ENCODE results near the gene OVOL1. TPM values are rescaled to one million over a fixed set of nuclear protein-coding genes. Genes with fewer than 3 reads are reported as not detected.

OVOL1 gene
- total and polyA plus RNA-seq, 2 donors from 2014 or later = 6.6 to 6.7 TPM

- intact Hi-C loops (cut with DNase I) = no loop called here
- FAIRE-seq = no peak
- TF ChIP-seq CTCF (IDR thresholded peaks at IDR 0.05; ENCODE audit: borderline replicate concordance, extremely low read depth, insufficient read depth) = no peak
Measured at GRCh38 chr11:65742353-65742752, 44.5 kb upstream of the OVOL1 start.

GRCh38 chr11:65743681-65744025, 43.2 kb upstream of the OVOL1 start:
- H3K36me3 ChIP-seq (ENCODE audit: control insufficient read depth in 2 of 3, insufficient read depth in 3 of 3, low read length in 3 of 3) = no peaks in the 10 kb centered on the region
- H3K9ac ChIP-seq (ENCODE audit: low read length in 3 of 3) = no peak overlapping the region
- no peaks in the 10 kb centered on the region for H3K27me3 ChIP-seq (ENCODE audit: control insufficient read depth, insufficient read depth, low read length)
- H3K27ac ChIP-seq (ENCODE audit: low read depth in 2 of 2, low read length in 2 of 2) = no peak overlapping the region
- intact Hi-C loops (cut with DNase I) = no loop called here
- H3K4me1 ChIP-seq (ENCODE audit: control insufficient read depth in 2 of 3, insufficient read depth in 2 of 3, low read depth in 1 of 3, low read length in 3 of 3) = peaks cover 0 to 3% (median 0%) of the 10 kb centered on the region in 3 donors
- no peak for TF ChIP-seq CTCF (IDR thresholded peaks at IDR 0.05; ENCODE audit: borderline replicate concordance, extremely low read depth, insufficient read depth)
- H3K4me3 ChIP-seq (ENCODE audit: low read length in 3 of 3) = no peak overlapping the region
- DNase-seq = no peak
- FAIRE-seq = no peak
- no peaks in the 10 kb centered on the region for H3K9me3 ChIP-seq (ENCODE audit: control insufficient read depth in 2 of 3, insufficient read depth in 1 of 3, low read length in 3 of 3)

More at GRCh38 chr11:65742353-65742752, 44.5 kb upstream of the OVOL1 start:
- no peaks in the 10 kb centered on the region for H3K36me3 ChIP-seq (ENCODE audit: control insufficient read depth in 2 of 3, insufficient read depth in 3 of 3, low read length in 3 of 3)
- H3K27me3 ChIP-seq (ENCODE audit: control insufficient read depth, insufficient read depth, low read length) = no peaks in the 10 kb centered on the region
- H3K9ac ChIP-seq (ENCODE audit: low read length in 3 of 3) = no peak overlapping the region
- H3K4me3 ChIP-seq (ENCODE audit: low read length in 3 of 3) = no peak overlapping the region
- no peaks in the 10 kb centered on the region for H3K9me3 ChIP-seq (ENCODE audit: control insufficient read depth in 2 of 3, insufficient read depth in 1 of 3, low read length in 3 of 3)
- no peak overlapping the region for H3K27ac ChIP-seq (ENCODE audit: low read depth in 2 of 2, low read length in 2 of 2)
- DNase-seq = peak in 1 of 5 donors; percentile 27
- peaks cover 0 to 3% (median 0%) of the 10 kb centered on the region in 3 donors for H3K4me1 ChIP-seq (ENCODE audit: control insufficient read depth in 2 of 3, insufficient read depth in 2 of 3, low read depth in 1 of 3, low read length in 3 of 3)

GRCh38 chr11:65744026-65744698, 42.7 kb upstream of the OVOL1 start:
- FAIRE-seq (no peak), DNase-seq (peak in 2 of 5 donors; percentile 15 to 33)
- Histone ChIP-seq H3K36me3 (ENCODE audit: control insufficient read depth in 2 of 3, insufficient read depth in 3 of 3, low read length in 3 of 3) (no peaks in the 10 kb centered on the region), H3K9ac (ENCODE audit: low read length in 3 of 3) (no peak overlapping the region), H3K27ac (ENCODE audit: low read depth in 2 of 2, low read length in 2 of 2) (no peak overlapping the region), H3K27me3 (ENCODE audit: control insufficient read depth, insufficient read depth, low read length) (no peaks in the 10 kb centered on the region), H3K4me3 (ENCODE audit: low read length in 3 of 3) (no peak overlapping the region), H3K9me3 (ENCODE audit: control insufficient read depth in 2 of 3, insufficient read depth in 1 of 3, low read length in 3 of 3) (no peaks in the 10 kb centered on the region), H3K4me1 (ENCODE audit: control insufficient read depth in 2 of 3, insufficient read depth in 2 of 3, low read depth in 1 of 3, low read length in 3 of 3) (peaks cover 0 to 3% (median 0%) of the 10 kb centered on the region in 3 donors)
- TF ChIP-seq CTCF (IDR thresholded peaks at IDR 0.05; ENCODE audit: borderline replicate concordance, extremely low read depth, insufficient read depth) = no peak
- intact Hi-C loops (cut with DNase I) = no loop called here

- Histone ChIP-seq H3K4me1 (ENCODE audit: control insufficient read depth in 2 of 3, insufficient read depth in 2 of 3, low read depth in 1 of 3, low read length in 3 of 3) (peaks cover 0 to 3% (median 0%) of the 10 kb centered on the region in 3 donors), H3K27me3 (ENCODE audit: control insufficient read depth, insufficient read depth, low read length) (no peaks in the 10 kb centered on the region), H3K9ac (ENCODE audit: low read length in 3 of 3) (no peak overlapping the region), H3K4me3 (ENCODE audit: low read length in 3 of 3) (no peak overlapping the region), H3K36me3 (ENCODE audit: control insufficient read depth in 2 of 3, insufficient read depth in 3 of 3, low read length in 3 of 3) (no peaks in the 10 kb centered on the region), H3K27ac (ENCODE audit: low read depth in 2 of 2, low read length in 2 of 2) (no peak overlapping the region), H3K9me3 (ENCODE audit: control insufficient read depth in 2 of 3, insufficient read depth in 1 of 3, low read length in 3 of 3) (no peaks in the 10 kb centered on the region)
- intact Hi-C loops (cut with DNase I) = no loop called here
- no peak for FAIRE-seq
- no peak for DNase-seq
- no peak for TF ChIP-seq CTCF (IDR thresholded peaks at IDR 0.05; ENCODE audit: borderline replicate concordance, extremely low read depth, insufficient read depth)
Measured at GRCh38 chr11:65744699-65745042, 42.2 kb upstream of the OVOL1 start.

Measured in kidney (tissue), 14 donors.